GM12878 (cell line): ENCODE measurements around the gene OPTC. TPM values are rescaled to one million over a fixed set of nuclear protein-coding genes. Genes with fewer than 3 reads are reported as not detected.

Experiments
- ATAC-seq: fragments of 200-7000 bp; cut with Tn5 transposase; 3 replicates; pipeline ENCODE4 v1.9.1; 2020; ENCODE audit warnings: mild to moderate bottlenecking, moderate library complexity
- BruUV-seq: library from RNA; stranded (reverse); fragments of 400-500 nt; replicated peaks from 2 replicates; lab custom pipeline; 2021; lab: Mats Ljungman, UMichigan
- CTCF ChIA-PET: fragments of 300-600 bp; sonication (Branson Sonifier 250); formaldehyde crosslinking; extraction: SDS; loops from one replicate; lab custom pipeline; 2021; ENCODE audit warnings: inconsistent platforms; lab: Yijun Ruan, JAX
- POLR2A ChIA-PET: fragments of 350-600 bp; formaldehyde crosslinking; extraction: SDS; loops from one replicate; lab custom pipeline; 2021; ENCODE audit warnings: inconsistent platforms; lab: Charles Lee
- RAD21 ChIA-PET: fragments of 300-600 bp; sonication (Branson Sonifier 250); formaldehyde crosslinking; loops from one replicate; lab custom pipeline; 2023; ENCODE audit warnings: antibody characterized with exemption; ENCODE audit not compliant: unreplicated experiment; lab: Charles Lee
- SMC1A ChIA-PET: fragments of 300-600 bp; sonication (Branson Sonifier 250); formaldehyde crosslinking; loops from one replicate; lab custom pipeline; 2023; ENCODE audit not compliant: unreplicated experiment, uncharacterized antibody; lab: Charles Lee
- DNase-seq: peaks from one replicate; pipeline ENCODE4 v3.0.0-alpha.2; 2011; ENCODE audit warnings: low read depth, low spot score
- FAIRE-seq: peaks from 3 replicates; lab custom pipeline; 2011; peaks lifted over from hg19 to GRCh38; lab: Jason Lieb, UNC
- H2AFZ ChIP-seq: 2 replicates; pipeline ENCODE4 v1.6.0; 2011; ENCODE audit warnings: low read depth, low read length, control low read depth; ENCODE audit not compliant: control insufficient read depth
- H3K27ac ChIP-seq: 2 replicates; pipeline ENCODE4 v1.5.1; 2011; ENCODE audit warnings: control low read depth; ENCODE audit not compliant: control insufficient read depth, insufficient read depth
- H3K27me3 ChIP-seq, 2 experiments: replicated peaks in 1 of 2; 2 replicates each; pipeline versions ENCODE4 v1.6.0 to v1.6.1; 2011; ENCODE audit warnings: low read length in 1 of 2; ENCODE audit not compliant: control insufficient read depth in 2 of 2, insufficient read depth in 2 of 2
- H3K36me3 ChIP-seq, 2 experiments: 2 replicates each; pipeline ENCODE4 v1.5.1; 2011; ENCODE audit warnings: low read length in 1 of 2; ENCODE audit not compliant: control insufficient read depth in 2 of 2, insufficient read depth in 2 of 2
- H3K4me1 ChIP-seq: 2 replicates; pipeline ENCODE4 v1.6.1; 2011; ENCODE audit warnings: mild to moderate bottlenecking, low read length, moderate library complexity, mixed read lengths; ENCODE audit not compliant: control insufficient read depth, insufficient read depth
- H3K4me2 ChIP-seq: 2 replicates; pipeline ENCODE4 v1.6.0; 2011; ENCODE audit warnings: control low read depth; ENCODE audit not compliant: control insufficient read depth, insufficient read depth
- H3K4me3 ChIP-seq: fragments of 200-600 bp; sonication (generic); 2 replicates; pipeline ENCODE4 v1.5.1; 2016
- H3K79me2 ChIP-seq: 2 replicates; pipeline ENCODE4 v1.6.0; 2011; ENCODE audit warnings: low read length; ENCODE audit not compliant: control insufficient read depth, insufficient read depth
- H3K9ac ChIP-seq: 2 replicates; pipeline ENCODE4 v1.8.0; 2011; ENCODE audit warnings: low read length, control low read depth, mixed read lengths; ENCODE audit not compliant: control insufficient read depth, insufficient read depth
- H3K9me3 ChIP-seq: replicated peaks from 3 replicates; pipeline ENCODE4 v1.5.1; 2011; ENCODE audit warnings: mild to moderate bottlenecking, low read length; ENCODE audit not compliant: control insufficient read depth, insufficient read depth
- H4K20me1 ChIP-seq: 2 replicates; pipeline ENCODE4 v1.6.0; 2011; ENCODE audit not compliant: control insufficient read depth, insufficient read depth
- ATF7 ChIP-seq: fragments of 450-650 bp; IDR thresholded peaks from 2 replicates; pipeline ENCODE4 v1.6.1; 2016; ENCODE audit warnings: low read depth, mild to moderate bottlenecking
- BHLHE40 ChIP-seq, 2 experiments: fragments of 450-650 bp in 1 of 2; IDR thresholded peaks; 2 replicates each; pipeline ENCODE4 v1.6.1; 2011 to 2017; ENCODE audit warnings: low read depth in 2 of 2, borderline replicate concordance in 1 of 2, improper control_type of control experiment in 1 of 2, low read length in 1 of 2, mild to moderate bottlenecking in 1 of 2
- CHD4 ChIP-seq: fragments of 200-600 bp; sonication (generic); IDR thresholded peaks from 2 replicates; pipeline ENCODE4 v1.6.1; 2016; ENCODE audit warnings: mild to moderate bottlenecking
- CREB1 ChIP-seq: IDR thresholded peaks from 2 replicates; pipeline ENCODE4 v1.6.1; 2012; ENCODE audit warnings: low read depth, mild to moderate bottlenecking, inconsistent platforms
- HDGF ChIP-seq: fragments of 450-650 bp; IDR thresholded peaks from 2 replicates; pipeline ENCODE4 v1.6.1; 2016; ENCODE audit warnings: antibody characterized with exemption
- MYC ChIP-seq: IDR thresholded peaks from 2 replicates; pipeline ENCODE4 v1.6.1; 2011; ENCODE audit warnings: mild to moderate bottlenecking, low read length, moderate library complexity, inconsistent platforms; ENCODE audit not compliant: insufficient read depth, insufficient replicate concordance, insufficient read length, severe bottlenecking
- NFYA ChIP-seq: IDR thresholded peaks from 2 replicates; pipeline ENCODE4 v1.6.1; 2011; ENCODE audit warnings: low read depth, mild to moderate bottlenecking, low read length, improper control_type of control experiment, borderline replicate concordance
- PAX8 ChIP-seq: fragments of 450-650 bp; IDR thresholded peaks from 2 replicates; pipeline ENCODE4 v1.6.1; 2017; ENCODE audit warnings: mild to moderate bottlenecking, moderate library complexity
- PML ChIP-seq: IDR thresholded peaks from 2 replicates; pipeline ENCODE4 v1.6.1; 2012; ENCODE audit warnings: low read length, inconsistent platforms
- POLR2A ChIP-seq: IDR thresholded peaks from 2 replicates; pipeline ENCODE4 v1.6.1; 2011; ENCODE audit warnings: low read depth, mild to moderate bottlenecking, low read length
- SMARCA5 ChIP-seq: fragments of 450-650 bp; IDR thresholded peaks from 2 replicates; pipeline ENCODE4 v1.6.1; 2017; ENCODE audit warnings: mild to moderate bottlenecking
- TCF3 ChIP-seq: IDR thresholded peaks from 2 replicates; pipeline ENCODE4 v1.6.1; 2012; ENCODE audit warnings: low read depth, mild to moderate bottlenecking, low read length, borderline replicate concordance; ENCODE audit not compliant: insufficient read depth
- WRNIP1 ChIP-seq: IDR thresholded peaks from 2 replicates; pipeline ENCODE4 v1.6.1; 2011; ENCODE audit warnings: low read depth, low read length, improper control_type of control experiment, borderline replicate concordance
- ZBTB4 ChIP-seq: fragments of 450-650 bp; formaldehyde crosslinking; IDR thresholded peaks from 2 replicates; pipeline ENCODE4 v1.4.0; 2022; ENCODE audit warnings: mild to moderate bottlenecking, moderate library complexity
- WGBS: methylation state at CpG from one replicate; pipeline ENCODE4 v1.1.6; 2016; ENCODE audit warnings: low lambda C conversion rate; ENCODE audit not compliant: insufficient replicate concordance, insufficient coverage; ENCODE audit errors: missing lambda C conversion rate; 5-methylcytosine and 5-hydroxymethylcytosine counted together
- in situ Hi-C: fragments of 300-500 bp; cut with MboI; formaldehyde crosslinking; loops from 9 replicates; pipeline ENCODE4 v1.14.3; 2018; ENCODE audit warnings: mixed read lengths
- intact Hi-C: fragments of 100-400 bp; cut with micrococcal nuclease; formaldehyde crosslinking; loops from one replicate; pipeline ENCODE4 v1.14.2; 2022; ENCODE audit not compliant: unreplicated experiment
- polyA plus RNA-seq, 11 experiments: library from polyadenylated mRNA; depleted of rRNA in 4 of 11; unstranded in 6 of 11; stranded (reverse) in 5 of 11; fragments of >200 nt; fragmentation: Nextera tagmentation in 4 of 11; fragmentation: Illumina TruSeq in 1 of 11; extraction: Ambion mirVana in 4 of 11; extraction: Trizol in 1 of 11; gene quantifications; 1 replicate in 1 of 11; 2 replicates in 10 of 11; pipeline versions ENCODE4 v1.2.1 to v1.2.3, GENCODE V29; 2011 to 2016; ENCODE audit warnings: inconsistent platforms in 2 of 11, missing spikeins in 2 of 11, low read depth in 1 of 11
- total RNA-seq, 4 experiments: library from RNA; depleted of rRNA in 3 of 4; stranded (reverse); fragments of >200 nt in 3 of 4; fragmentation: Illumina TruSeq in 1 of 4; extraction: Trizol in 1 of 4; gene quantifications; 2 replicates each; pipeline versions ENCODE4 v1.2.1 to v1.2.3, GENCODE V29; 2013 to 2021
- TF ChIP-seq, protein P1 (sequence below): IDR thresholded peaks from 2 replicates; pipeline ENCODE4 v1.6.1; 2012; ENCODE audit warnings: low read length, inconsistent platforms
- TF ChIP-seq, protein P2 (sequence below): fragments of 450-650 bp; IDR thresholded peaks from 2 replicates; pipeline ENCODE4 v1.6.1; 2017; ENCODE audit warnings: borderline replicate concordance

The OPTC gene
- total and polyA plus RNA-seq, 10 of the 15 experiments (the other 5 are each of a cell fraction or from before 2014, with no cell fraction given) = not detected

- TF ChIP-seq CREB1 = no peak
- TF ChIP-seq, protein P1, sequence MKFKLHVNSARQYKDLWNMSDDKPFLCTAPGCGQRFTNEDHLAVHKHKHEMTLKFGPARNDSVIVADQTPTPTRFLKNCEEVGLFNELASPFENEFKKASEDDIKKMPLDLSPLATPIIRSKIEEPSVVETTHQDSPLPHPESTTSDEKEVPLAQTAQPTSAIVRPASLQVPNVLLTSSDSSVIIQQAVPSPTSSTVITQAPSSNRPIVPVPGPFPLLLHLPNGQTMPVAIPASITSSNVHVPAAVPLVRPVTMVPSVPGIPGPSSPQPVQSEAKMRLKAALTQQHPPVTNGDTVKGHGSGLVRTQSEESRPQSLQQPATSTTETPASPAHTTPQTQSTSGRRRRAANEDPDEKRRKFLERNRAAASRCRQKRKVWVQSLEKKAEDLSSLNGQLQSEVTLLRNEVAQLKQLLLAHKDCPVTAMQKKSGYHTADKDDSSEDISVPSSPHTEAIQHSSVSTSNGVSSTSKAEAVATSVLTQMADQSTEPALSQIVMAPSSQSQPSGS = no peak
- TF ChIP-seq, all 136 proteins: peak for 0
Measured at GRCh38 chr1:203547147-203547546, 53.2 kb downstream of the OPTC start (continued).

GRCh38 chr1:203547771-203548421 lies 53.9 kb downstream of the OPTC start:
- SMC1A ChIA-PET = no interaction called here
- ATAC-seq = no peak
- Histone ChIP-seq H3K79me2 (no peaks in the 10 kb centered on the region), H3K27me3 (no peaks in the 10 kb centered on the region; a peak in 1 of 4 replicates), H3K4me1 (no peaks in the 10 kb centered on the region), H3K9me3 (no peaks in the 10 kb centered on the region), H3K9ac (no peak overlapping the region), H3K27ac (no peak overlapping the region), H4K20me1 (no peaks in the 10 kb centered on the region), H3K4me2 (no peak overlapping the region), H3K36me3 (no peaks in the 10 kb centered on the region), H3K4me3 (no peak overlapping the region), H2AFZ (no peak overlapping the region)
- BruUV-seq = no TSS peak
- no peak for FAIRE-seq
- intact Hi-C loops (no loop called here), in situ Hi-C loops (no loop called here)
- no peak for DNase-seq
- POLR2A ChIA-PET = no interaction called here
- RAD21 ChIA-PET = no interaction called here
- CTCF ChIA-PET = no interaction called here
- 39% methylated on average over 8 of the region's 8 CpGs for WGBS
- TF ChIP-seq ATF7 (no peak), NFYA (no peak), POLR2A (no peak), PML (no peak), PAX8 (no peak), WRNIP1 (no peak), CHD4 (no peak), HDGF (no peak), ZBTB4 (CRISPR knock-in tag) (no peak), MYC (no peak), SMARCA5 (no peak), BHLHE40 (IDR thresholded peaks at IDR 0.05; ENCODE audit: borderline replicate concordance in 1 of 2, low read depth in 2 of 2, low read length in 1 of 2) (no peak), TCF3 (no peak)
- TF ChIP-seq, protein P2, sequence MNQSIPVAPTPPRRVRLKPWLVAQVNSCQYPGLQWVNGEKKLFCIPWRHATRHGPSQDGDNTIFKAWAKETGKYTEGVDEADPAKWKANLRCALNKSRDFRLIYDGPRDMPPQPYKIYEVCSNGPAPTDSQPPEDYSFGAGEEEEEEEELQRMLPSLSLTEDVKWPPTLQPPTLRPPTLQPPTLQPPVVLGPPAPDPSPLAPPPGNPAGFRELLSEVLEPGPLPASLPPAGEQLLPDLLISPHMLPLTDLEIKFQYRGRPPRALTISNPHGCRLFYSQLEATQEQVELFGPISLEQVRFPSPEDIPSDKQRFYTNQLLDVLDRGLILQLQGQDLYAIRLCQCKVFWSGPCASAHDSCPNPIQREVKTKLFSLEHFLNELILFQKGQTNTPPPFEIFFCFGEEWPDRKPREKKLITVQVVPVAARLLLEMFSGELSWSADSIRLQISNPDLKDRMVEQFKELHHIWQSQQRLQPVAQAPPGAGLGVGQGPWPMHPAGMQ = no peak
